Measurements from ENCODE around the gene A4GALT. TPM values are rescaled to one million over a fixed set of nuclear protein-coding genes. Genes with fewer than 3 reads are reported as not detected.

A4GALT gene
- total and polyA plus RNA-seq, 2 donors (not counting 1 experiment from before 2014, with no cell fraction given): 6.8 to 16.2 TPM

DNA sequence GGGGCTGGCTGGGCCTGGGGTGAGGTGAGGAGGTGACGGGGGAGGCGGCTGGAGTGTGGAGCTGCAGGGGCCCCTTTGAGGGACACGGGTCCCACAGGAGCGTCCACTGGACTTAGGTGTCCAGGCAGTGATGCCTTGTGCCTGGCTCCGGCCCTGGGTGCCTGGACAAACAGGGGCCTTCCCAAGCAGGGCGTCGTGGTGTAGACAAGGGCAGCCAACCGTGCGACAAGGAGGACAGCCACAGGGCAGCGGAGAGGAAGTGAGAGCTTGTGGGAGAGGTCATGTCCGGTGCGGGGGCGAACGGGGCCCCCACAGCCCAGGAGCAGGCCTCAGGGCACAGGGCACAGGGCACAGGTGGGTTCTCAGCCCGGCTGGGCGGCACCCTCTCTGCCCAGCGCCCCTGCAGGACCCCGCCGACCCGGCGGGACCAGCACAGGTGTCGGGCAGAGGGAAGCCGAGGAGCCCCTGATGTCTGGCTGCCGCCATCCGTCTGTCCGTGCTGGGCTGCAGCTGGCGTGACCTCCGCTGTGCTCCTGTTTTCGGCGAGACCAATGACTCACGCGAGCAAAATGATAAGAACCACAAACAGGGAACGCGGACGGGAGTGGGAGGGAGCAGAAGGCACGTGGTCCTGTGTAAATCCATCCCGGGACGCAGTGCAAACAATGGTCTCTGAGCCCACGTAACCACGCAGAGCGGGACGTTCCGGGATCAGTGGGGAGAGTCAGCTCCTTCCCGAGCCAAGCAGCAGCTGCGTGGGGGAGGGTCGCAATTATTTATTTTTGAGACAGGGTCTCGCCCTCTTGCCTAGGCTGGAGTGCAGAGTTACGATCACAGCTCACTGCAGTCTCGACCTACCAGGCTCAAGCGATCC is 49.1 kb upstream of the A4GALT start:
- no peak for TF ChIP-seq CTCF (conservative IDR thresholded peaks at IDR 0.05 in 1 of 2, IDR thresholded peaks at IDR 0.05 in 1 of 2; ENCODE audit: low read depth in 1 of 2, low read length in 2 of 2)
- TF ChIP-seq EZH2 (IDR thresholded peaks at IDR 0.05; ENCODE audit: low read length, missing control alignments): no peak

GRCh38 chr22:42769238-42769573 is 48.5 kb upstream of the A4GALT start:
- Histone ChIP-seq H3K36me3 (ENCODE audit: control insufficient read depth, insufficient read depth, low read length) (no peaks in the 10 kb centered on the region), H4K20me1 (ENCODE audit: control insufficient read depth, extremely low read depth, insufficient read depth, low read length) (no peaks in the 10 kb centered on the region), H3K79me2 (ENCODE audit: control insufficient read depth, insufficient read depth, low read length) (no peaks in the 10 kb centered on the region), H3K4me1 (ENCODE audit: control insufficient read depth, extremely low read depth, insufficient read depth, low read length) (peaks cover 12% of the 10 kb centered on the region), H3K9ac (ENCODE audit: insufficient read depth, low read length) (no peak overlapping the region), H2AFZ (ENCODE audit: low read length) (no peak overlapping the region), H3K9me3 (ENCODE audit: control insufficient read depth, insufficient read depth, low read depth, low read length) (no peaks in the 10 kb centered on the region), H3K4me3 (replicated peaks in 1 of 4; ENCODE audit: control extremely low read depth in 1 of 4, insufficient read depth in 1 of 4, low read depth in 3 of 4, low read length in 4 of 4) (no peak overlapping the region), H3K4me2 (ENCODE audit: extremely low read depth, insufficient read depth, low read length) (no peak overlapping the region), H3K27me3 (ENCODE audit: control insufficient read depth, insufficient read depth, low read length) (no peaks in the 10 kb centered on the region), H3K27ac (ENCODE audit: insufficient read depth, low read length) (no peak overlapping the region)
- TF ChIP-seq CTCF (conservative IDR thresholded peaks at IDR 0.05 in 1 of 2, IDR thresholded peaks at IDR 0.05 in 1 of 2; ENCODE audit: low read depth in 1 of 2, low read length in 2 of 2) (no peak), EZH2 (IDR thresholded peaks at IDR 0.05; ENCODE audit: low read length, missing control alignments) (no peak)
- DNase-seq (ENCODE audit: low read depth in 2 of 2): no peak

More for the DNA sequence above, 49.1 kb upstream of the A4GALT start:
- Histone ChIP-seq H3K27ac (ENCODE audit: insufficient read depth, low read length) (peak overlapping the region; percentile 36), H3K9ac (ENCODE audit: insufficient read depth, low read length) (no peak overlapping the region), H3K79me2 (ENCODE audit: control insufficient read depth, insufficient read depth, low read length) (no peaks in the 10 kb centered on the region), H3K4me1 (ENCODE audit: control insufficient read depth, extremely low read depth, insufficient read depth, low read length) (peaks cover 12% of the 10 kb centered on the region), H3K36me3 (ENCODE audit: control insufficient read depth, insufficient read depth, low read length) (no peaks in the 10 kb centered on the region), H3K9me3 (ENCODE audit: control insufficient read depth, insufficient read depth, low read depth, low read length) (no peaks in the 10 kb centered on the region), H3K4me2 (ENCODE audit: extremely low read depth, insufficient read depth, low read length) (peak overlapping the region; percentile 62), H2AFZ (ENCODE audit: low read length) (peak overlapping the region; percentile 60), H3K27me3 (ENCODE audit: control insufficient read depth, insufficient read depth, low read length) (no peaks in the 10 kb centered on the region), H4K20me1 (ENCODE audit: control insufficient read depth, extremely low read depth, insufficient read depth, low read length) (no peaks in the 10 kb centered on the region), H3K4me3 (replicated peaks in 1 of 4; ENCODE audit: control extremely low read depth in 1 of 4, insufficient read depth in 1 of 4, low read depth in 3 of 4, low read length in 4 of 4) (peak overlapping the region in 1 of 4 experiments; percentile 35)
- peak; percentile 89 to 90 for DNase-seq (ENCODE audit: low read depth in 2 of 2)

- H3K9me3 ChIP-seq (ENCODE audit: control insufficient read depth, insufficient read depth, low read depth, low read length): no peaks in the 10 kb centered on the region
- H3K27me3 ChIP-seq (ENCODE audit: control insufficient read depth, insufficient read depth, low read length): no peaks in the 10 kb centered on the region
- peaks cover 12% of the 10 kb centered on the region for H3K4me1 ChIP-seq (ENCODE audit: control insufficient read depth, extremely low read depth, insufficient read depth, low read length)
- no peaks in the 10 kb centered on the region for H3K36me3 ChIP-seq (ENCODE audit: control insufficient read depth, insufficient read depth, low read length)
- H3K79me2 ChIP-seq (ENCODE audit: control insufficient read depth, insufficient read depth, low read length): no peaks in the 10 kb centered on the region
- no peak for DNase-seq (ENCODE audit: low read depth in 2 of 2)
- H3K27ac ChIP-seq (ENCODE audit: insufficient read depth, low read length): no peak overlapping the region
- H2AFZ ChIP-seq (ENCODE audit: low read length): no peak overlapping the region
- no peak for TF ChIP-seq EZH2 (IDR thresholded peaks at IDR 0.05; ENCODE audit: low read length, missing control alignments)
- no peak for TF ChIP-seq CTCF (conservative IDR thresholded peaks at IDR 0.05 in 1 of 2, IDR thresholded peaks at IDR 0.05 in 1 of 2; ENCODE audit: low read depth in 1 of 2, low read length in 2 of 2)
- no peak overlapping the region for H3K9ac ChIP-seq (ENCODE audit: insufficient read depth, low read length)
- no peaks in the 10 kb centered on the region for H4K20me1 ChIP-seq (ENCODE audit: control insufficient read depth, extremely low read depth, insufficient read depth, low read length)
- no peak overlapping the region for H3K4me2 ChIP-seq (ENCODE audit: extremely low read depth, insufficient read depth, low read length)
- no peak overlapping the region for H3K4me3 ChIP-seq (replicated peaks in 1 of 4; ENCODE audit: control extremely low read depth in 1 of 4, insufficient read depth in 1 of 4, low read depth in 3 of 4, low read length in 4 of 4)
Measured at GRCh38 chr22:42768385-42769035, 47.8 kb upstream of the A4GALT start.

All from fibroblast of lung (primary cell).